Activated T-cell treated with anti-CD3 and anti-CD28 coated beads, Interleukin-2, amount 50 U/mL, for 24 hours (primary cell): ENCODE measurements around the gene NPLOC4.

ENCODE experiments used
- DNase-seq: peaks from one replicate; pipeline ENCODE4 v3.0.0-alpha.2; 2020
- H3K27ac Mint-ChIP-seq: 2 replicates; pipeline ENCODE4 v1.8.0; 2020; ENCODE audit warnings: mild to moderate bottlenecking, mixed read lengths
- H3K27me3 Mint-ChIP-seq: 2 replicates; pipeline ENCODE4 v1.8.0; 2020; ENCODE audit warnings: mixed read lengths
- H3K36me3 Mint-ChIP-seq: 2 replicates; pipeline ENCODE4 v1.8.0; 2020; ENCODE audit warnings: low read depth, mixed read lengths
- H3K4me1 Mint-ChIP-seq: 2 replicates; pipeline ENCODE4 v1.8.0; 2020; ENCODE audit warnings: low read depth, mixed read lengths
- H3K4me3 Mint-ChIP-seq: 2 replicates; pipeline ENCODE4 v1.8.0; 2020; ENCODE audit warnings: mild to moderate bottlenecking, moderate library complexity, mixed read lengths
- H3K9me3 Mint-ChIP-seq: 2 replicates; pipeline ENCODE4 v1.8.0; 2020; ENCODE audit warnings: mixed read lengths

The NPLOC4 gene

GRCh38 chr17:81550285-81550684 lies 86.6 kb downstream of the NPLOC4 start:
- Mint-ChIP-seq H3K4me1 (peaks cover 41% of the 10 kb centered on the region), H3K4me3 (peak overlapping the region; percentile 90), H3K27ac (peak overlapping the region; percentile 71), H3K27me3 (no peaks in the 10 kb centered on the region), H3K36me3 (peaks cover 73% of the 10 kb centered on the region), H3K9me3 (no peaks in the 10 kb centered on the region)
- no peak for DNase-seq

DNA sequence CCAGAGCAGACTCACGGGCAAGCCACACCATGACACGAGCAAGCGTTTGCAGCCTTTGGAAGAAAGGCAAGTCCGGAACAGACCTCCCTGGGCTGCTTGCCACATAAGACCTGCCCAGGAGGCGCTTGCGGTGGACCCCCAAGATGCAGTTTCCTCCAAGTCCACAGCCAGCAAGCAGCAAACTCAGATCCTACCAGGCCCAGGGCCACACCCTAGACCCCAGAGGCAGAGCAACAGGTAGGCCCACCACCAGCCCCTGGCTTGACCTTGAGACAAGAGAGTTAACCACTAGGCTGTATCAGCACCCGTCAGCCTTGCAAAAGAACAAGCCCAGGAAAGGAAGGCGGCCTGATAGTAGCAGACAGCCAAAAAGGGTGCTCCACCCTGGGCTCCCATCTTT lies 87.1 kb downstream of the NPLOC4 start:
- Mint-ChIP-seq H3K27me3 (no peaks in the 10 kb centered on the region), H3K36me3 (peaks cover 78% of the 10 kb centered on the region), H3K9me3 (no peaks in the 10 kb centered on the region), H3K4me1 (peaks cover 41% of the 10 kb centered on the region), H3K27ac (peak overlapping the region; percentile 71), H3K4me3 (peak overlapping the region; percentile 90)
- no peak for DNase-seq

GRCh38 chr17:81549031-81549557 lies 87.8 kb downstream of the NPLOC4 start:
- Mint-ChIP-seq H3K27ac (no peak overlapping the region), H3K4me1 (peaks cover 36% of the 10 kb centered on the region), H3K4me3 (no peak overlapping the region), H3K9me3 (no peaks in the 10 kb centered on the region), H3K27me3 (no peaks in the 10 kb centered on the region), H3K36me3 (peaks cover 81% of the 10 kb centered on the region)
- no peak for DNase-seq

- Mint-ChIP-seq H3K27ac (no peak overlapping the region), H3K27me3 (no peaks in the 10 kb centered on the region), H3K9me3 (no peaks in the 10 kb centered on the region), H3K4me1 (peaks cover 25% of the 10 kb centered on the region), H3K36me3 (peaks cover 86% of the 10 kb centered on the region), H3K4me3 (no peak overlapping the region)
- no peak for DNase-seq
These were observed 89.3 kb downstream of the NPLOC4 start for GRCh38 chr17:81547614-81547982.

GRCh38 chr17:81546906-81547613 lies 89.9 kb downstream of the NPLOC4 start:
- H3K27ac Mint-ChIP-seq: no peak overlapping the region
- DNase-seq: no peak
- H3K27me3 Mint-ChIP-seq: no peaks in the 10 kb centered on the region
- peaks cover 25% of the 10 kb centered on the region for H3K4me1 Mint-ChIP-seq
- no peaks in the 10 kb centered on the region for H3K9me3 Mint-ChIP-seq
- H3K4me3 Mint-ChIP-seq: no peak overlapping the region
- H3K36me3 Mint-ChIP-seq: peaks cover 91% of the 10 kb centered on the region

DNA sequence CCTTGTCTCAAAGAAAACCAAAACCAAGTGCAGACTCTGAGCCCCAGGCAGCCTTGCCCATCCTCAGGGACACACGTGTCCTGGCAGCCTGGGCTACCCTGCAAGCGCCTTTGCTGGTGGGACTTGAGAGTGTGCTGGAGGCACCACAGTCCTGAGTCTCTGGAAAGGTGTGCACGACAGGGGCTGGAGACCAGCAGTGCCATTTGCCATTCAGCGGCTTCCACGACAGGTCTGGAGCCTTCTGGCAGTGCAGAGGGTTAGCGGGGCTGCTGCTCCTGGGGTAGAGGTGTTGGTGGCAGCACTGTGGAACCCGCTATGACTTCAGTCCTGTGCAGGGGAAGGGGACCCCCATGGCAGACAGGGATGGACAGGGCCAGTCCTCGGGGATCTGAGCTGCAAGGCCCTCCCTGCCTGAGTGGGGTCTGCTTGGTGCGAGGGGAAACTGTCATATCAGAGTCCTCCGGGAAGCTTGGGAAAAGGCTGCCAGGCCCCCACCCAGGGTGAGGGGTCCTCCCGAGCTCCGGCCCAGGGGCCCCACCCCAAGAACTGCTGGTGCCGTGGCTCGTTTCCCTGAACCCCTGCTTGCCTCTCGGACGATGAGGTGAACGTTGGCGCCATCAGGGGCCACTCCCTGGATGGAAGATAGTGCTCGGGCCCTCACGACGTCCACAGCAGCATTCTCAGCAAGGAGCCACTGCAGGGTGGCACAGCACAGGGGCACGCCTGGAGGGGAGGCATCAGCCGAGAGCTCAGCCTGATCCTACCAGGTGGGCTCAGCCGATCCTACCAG lies 91.6 kb downstream of the NPLOC4 start:
- no peaks in the 10 kb centered on the region for H3K9me3 Mint-ChIP-seq
- no peaks in the 10 kb centered on the region for H3K27me3 Mint-ChIP-seq
- H3K36me3 Mint-ChIP-seq: peaks cover 88% of the 10 kb centered on the region
- H3K4me1 Mint-ChIP-seq: peaks cover 14% of the 10 kb centered on the region
- no peak overlapping the region for H3K27ac Mint-ChIP-seq
- DNase-seq: no peak
- no peak overlapping the region for H3K4me3 Mint-ChIP-seq

- Mint-ChIP-seq H3K27ac (no peak overlapping the region), H3K9me3 (no peaks in the 10 kb centered on the region), H3K4me3 (no peak overlapping the region), H3K4me1 (peaks cover 4% of the 10 kb centered on the region), H3K36me3 (peaks cover 85% of the 10 kb centered on the region), H3K27me3 (no peaks in the 10 kb centered on the region)
- DNase-seq: no peak
These were observed 92.5 kb downstream of the NPLOC4 start for GRCh38 chr17:81544281-81544974.

DNA sequence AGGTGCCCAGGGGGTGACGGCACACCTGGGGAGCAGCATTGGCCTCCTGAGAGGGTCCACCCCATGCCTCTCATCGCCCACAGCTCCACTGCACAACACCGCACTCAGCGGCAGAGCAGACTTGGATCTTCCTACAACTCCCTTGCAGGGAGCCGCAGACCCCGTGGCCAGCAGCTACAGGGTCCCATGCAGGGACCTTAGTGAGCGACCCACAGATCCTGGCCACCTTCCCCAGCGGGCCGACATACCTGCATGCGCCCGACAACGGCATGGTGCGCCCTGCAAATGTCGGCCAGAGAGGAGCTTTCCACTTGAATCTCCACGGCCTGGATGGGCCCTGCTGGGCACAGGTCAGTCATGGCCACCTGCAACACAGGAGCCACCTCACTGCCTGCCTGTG lies 93.2 kb downstream of the NPLOC4 start:
- no peaks in the 10 kb centered on the region for H3K27me3 Mint-ChIP-seq

DNA sequence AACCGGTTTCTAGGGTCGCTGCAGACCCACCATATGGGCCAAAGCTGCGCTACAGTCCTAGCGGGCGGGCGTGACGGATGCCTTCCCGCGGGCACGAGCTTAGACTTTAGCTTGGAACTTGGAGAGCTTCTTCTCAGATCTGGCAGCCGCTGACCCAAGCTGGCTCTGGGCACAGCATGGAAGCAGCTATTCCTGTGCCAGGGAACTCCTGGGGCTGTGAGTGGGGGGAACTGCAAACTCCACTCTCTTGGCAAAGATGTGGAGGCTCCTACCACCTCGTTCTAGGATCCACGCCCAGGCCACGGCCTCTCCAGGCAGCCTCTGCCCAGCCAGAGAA lies 93.6 kb downstream of the NPLOC4 start:
- H3K4me3 Mint-ChIP-seq: no peak overlapping the region
- H3K9me3 Mint-ChIP-seq: no peaks in the 10 kb centered on the region
- no peaks in the 10 kb centered on the region for H3K27me3 Mint-ChIP-seq
- H3K36me3 Mint-ChIP-seq: peaks cover 82% of the 10 kb centered on the region
- DNase-seq: no peak
- no peak overlapping the region for H3K27ac Mint-ChIP-seq
- no peaks in the 10 kb centered on the region for H3K4me1 Mint-ChIP-seq

More for the DNA sequence above, 93.2 kb downstream of the NPLOC4 start:
- H3K4me1 Mint-ChIP-seq: no peaks in the 10 kb centered on the region
- H3K4me3 Mint-ChIP-seq: no peak overlapping the region
- no peak for DNase-seq
- H3K27ac Mint-ChIP-seq: no peak overlapping the region
- peaks cover 84% of the 10 kb centered on the region for H3K36me3 Mint-ChIP-seq
- H3K9me3 Mint-ChIP-seq: no peaks in the 10 kb centered on the region

GRCh38 chr17:81542431-81543338 lies 94.2 kb downstream of the NPLOC4 start:
- no peak for DNase-seq
- Mint-ChIP-seq H3K36me3 (peaks cover 81% of the 10 kb centered on the region), H3K4me1 (peaks cover 2% of the 10 kb centered on the region), H3K27ac (no peak overlapping the region), H3K9me3 (no peaks in the 10 kb centered on the region), H3K4me3 (no peak overlapping the region), H3K27me3 (peaks cover 5% of the 10 kb centered on the region)

DNA sequence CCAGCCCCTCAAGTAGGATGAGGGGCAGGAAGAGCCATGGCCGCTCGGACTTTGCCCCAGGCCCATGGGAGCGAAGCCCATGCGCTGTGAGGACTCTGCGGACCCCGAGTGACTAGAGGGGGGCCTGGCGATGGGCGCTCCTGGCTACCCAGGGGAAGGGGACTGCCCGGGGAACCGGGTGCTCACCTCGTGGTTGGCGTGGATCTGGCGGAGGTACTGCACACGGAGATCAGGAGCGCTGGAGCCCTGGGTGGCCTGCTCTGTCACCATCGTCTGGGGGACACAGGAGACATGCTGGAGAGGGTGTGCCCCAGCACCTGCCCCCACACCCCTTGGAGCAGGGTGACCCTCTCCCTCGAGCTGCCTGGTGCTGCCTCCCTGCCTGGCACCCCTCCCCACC lies 95.8 kb downstream of the NPLOC4 start:
- Mint-ChIP-seq H3K36me3 (peaks cover 68% of the 10 kb centered on the region), H3K27me3 (peaks cover 13% of the 10 kb centered on the region)

GRCh38 chr17:81540676-81541027 lies 96.3 kb downstream of the NPLOC4 start:
- H3K4me3 Mint-ChIP-seq: no peak overlapping the region
- no peaks in the 10 kb centered on the region for H3K9me3 Mint-ChIP-seq
- H3K27me3 Mint-ChIP-seq: peaks cover 17% of the 10 kb centered on the region
- H3K36me3 Mint-ChIP-seq: peaks cover 64% of the 10 kb centered on the region
- H3K27ac Mint-ChIP-seq: no peak overlapping the region
- DNase-seq: no peak
- peaks cover 2% of the 10 kb centered on the region for H3K4me1 Mint-ChIP-seq

More for the DNA sequence above, 95.8 kb downstream of the NPLOC4 start:
- no peak for DNase-seq
- no peak overlapping the region for H3K4me3 Mint-ChIP-seq
- no peak overlapping the region for H3K27ac Mint-ChIP-seq
- peaks cover 2% of the 10 kb centered on the region for H3K4me1 Mint-ChIP-seq
- no peaks in the 10 kb centered on the region for H3K9me3 Mint-ChIP-seq

- Mint-ChIP-seq H3K36me3 (peaks cover 60% of the 10 kb centered on the region), H3K27me3 (peaks cover 17% of the 10 kb centered on the region), H3K4me1 (peaks cover 2% of the 10 kb centered on the region), H3K4me3 (no peak overlapping the region), H3K27ac (no peak overlapping the region), H3K9me3 (no peaks in the 10 kb centered on the region)
- DNase-seq: no peak
These were observed 96.8 kb downstream of the NPLOC4 start for GRCh38 chr17:81539961-81540675.

DNA sequence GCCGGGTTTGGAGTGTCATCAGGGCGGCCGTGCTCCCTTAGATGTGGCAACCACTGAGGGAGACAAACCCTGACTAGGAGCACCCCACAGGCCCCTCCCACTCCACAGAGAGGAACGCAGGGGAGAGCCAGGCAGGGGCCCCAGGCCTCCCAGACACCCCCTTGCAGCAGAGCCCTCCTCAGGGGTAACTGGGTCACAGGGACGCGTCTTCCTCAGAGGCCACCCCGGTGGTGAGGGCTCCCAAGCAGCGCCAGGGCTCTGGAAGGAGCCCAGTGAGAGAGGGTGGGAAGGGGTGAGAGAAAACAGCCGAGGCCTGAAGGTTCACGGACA lies 97.4 kb downstream of the NPLOC4 start:
- Mint-ChIP-seq H3K27me3 (peaks cover 22% of the 10 kb centered on the region), H3K36me3 (peaks cover 55% of the 10 kb centered on the region), H3K4me1 (peaks cover 2% of the 10 kb centered on the region), H3K27ac (no peak overlapping the region), H3K4me3 (no peak overlapping the region), H3K9me3 (no peaks in the 10 kb centered on the region)
- no peak for DNase-seq
